NCI-H460 (cell line): ENCODE data around the gene SOX18. TPM values are rescaled to one million over a fixed set of nuclear protein-coding genes. Genes with fewer than 3 reads are reported as not detected.

Experiments used
- DNase-seq: peaks from one replicate; pipeline ENCODE4 v3.0.0-alpha.2; 2016; ENCODE audit warnings: low read depth; ENCODE audit errors: extremely low read depth
- total RNA-seq: library from RNA; depleted of rRNA; stranded (reverse); fragments of >200 nt; shearing (Covaris generic); gene quantifications from 2 replicates; pipeline ENCODE4 v1.2.3, GENCODE V29; 2014

SOX18 gene
- total RNA-seq, 1 experiment from 2014 or later, result 0.77 TPM

GRCh38 chr20:64040231-64041039 is 9.0 kb downstream of the SOX18 start:
- no peak for DNase-seq

GRCh38 chr20:64039293-64040160 is 9.9 kb downstream of the SOX18 start:
- DNase-seq, result no peak

- peak; percentile 69 for DNase-seq
These were observed 10.7 kb downstream of the SOX18 start for GRCh38 chr20:64038565-64039292.

- DNase-seq, result no peak
These were observed 11.2 kb downstream of the SOX18 start for GRCh38 chr20:64038224-64038564.

GRCh38 chr20:64037498-64038213 is 11.8 kb downstream of the SOX18 start:
- DNase-seq, result no peak

- no peak for DNase-seq
These were observed 12.3 kb downstream of the SOX18 start for GRCh38 chr20:64037199-64037497.

- no peak for DNase-seq
These were observed 12.9 kb downstream of the SOX18 start for GRCh38 chr20:64036346-64037198.

- DNase-seq, result no peak
These were observed 13.5 kb downstream of the SOX18 start, which contains the start of gene C20orf204 for GRCh38 chr20:64035933-64036345. TSS of gene C20orf204 (plus strand) at chr20:64036182. CDS start at chr20:64036324, 142 bp downstream.

GRCh38 chr20:64035066-64035932 is 14.1 kb downstream of the SOX18 start:
- DNase-seq, result no peak

- no peak for DNase-seq
These were observed 15.4 kb downstream of the SOX18 start for GRCh38 chr20:64033981-64034493.

- no peak for DNase-seq
These were observed 16.5 kb downstream of the SOX18 start for GRCh38 chr20:64032706-64033624.

- no peak for DNase-seq
These were observed 17.6 kb downstream of the SOX18 start for GRCh38 chr20:64031822-64032314.

- DNase-seq, result no peak
These were observed 18.9 kb downstream of the SOX18 start for GRCh38 chr20:64030371-64031134.

- DNase-seq, result no peak
These were observed 19.9 kb downstream of the SOX18 start for GRCh38 chr20:64029293-64030117.

- no peak for DNase-seq
These were observed 21.3 kb downstream of the SOX18 start for GRCh38 chr20:64027981-64028685.
